GM21825 (cell line): ENCODE measurements around the gene EVA1B.

Experiments used
- ATAC-seq: cut with Tn5 transposase; IDR thresholded peaks from one replicate; pipeline ENCODE4 v1.9.1; 2021; ENCODE audit warnings: mild to moderate bottlenecking, moderate library complexity; ENCODE audit not compliant: unreplicated experiment

Gene EVA1B

GRCh38 chr1:36284061-36284460, 39.4 kb downstream of the EVA1B start:
- no peak for ATAC-seq

GRCh38 chr1:36279789-36280296, 43.6 kb downstream of the EVA1B start:
- ATAC-seq, result no peak

- no peak for ATAC-seq
These were observed 44.2 kb downstream of the EVA1B start for GRCh38 chr1:36279110-36279788.

DNA sequence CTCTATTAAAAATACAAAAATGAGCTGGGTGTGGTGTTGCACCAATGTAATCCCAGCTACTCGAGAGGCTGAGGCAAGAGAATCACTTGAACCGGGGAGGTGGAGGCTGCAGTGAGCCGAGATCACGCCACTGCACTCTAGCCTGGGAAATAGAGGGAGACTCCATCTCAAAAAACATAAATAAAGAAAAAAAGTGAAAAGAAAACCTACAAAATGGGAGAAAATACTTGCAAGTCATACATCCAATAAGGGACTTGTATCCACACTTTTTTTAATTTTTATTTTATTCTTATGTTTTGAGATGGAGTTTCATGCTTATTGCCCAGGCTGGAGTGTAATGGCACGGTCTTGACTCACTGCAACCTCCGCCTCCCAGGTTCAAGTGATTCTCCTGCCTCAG, 46.8 kb downstream of the EVA1B start:
- no peak for ATAC-seq

- no peak for ATAC-seq
These were observed 49.2 kb downstream of the EVA1B start for GRCh38 chr1:36274201-36274600.

DNA sequence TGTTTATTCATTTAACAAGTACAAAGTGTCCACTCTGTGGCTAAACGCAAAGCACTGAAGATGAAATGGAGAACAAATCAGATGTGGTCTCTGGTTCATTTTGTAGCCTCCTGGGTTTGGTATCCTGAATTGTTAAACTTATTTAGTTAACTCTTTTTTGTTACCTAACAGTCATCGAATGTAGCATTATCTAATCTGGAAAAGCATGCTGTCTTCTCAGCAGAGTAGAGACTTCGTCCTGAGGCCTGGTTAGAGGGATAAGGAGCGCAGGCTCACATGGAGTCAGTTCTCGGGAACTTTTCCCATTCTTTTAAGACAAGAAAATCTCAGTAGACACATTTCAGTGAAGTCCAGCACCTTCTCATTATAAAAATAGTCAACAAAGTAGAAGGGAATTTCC, 50.4 kb downstream of the EVA1B start:
- no peak for ATAC-seq
